Measurements from ENCODE around the gene CGB8.

CGB8 gene

GRCh38 chr19:49017666-49018351, 31.1 kb downstream of the CGB8 start:
- Histone ChIP-seq H3K27ac (ENCODE audit: poor library complexity, severe bottlenecking) (peak overlapping the region; percentile 64), H3K36me3 (ENCODE audit: low read depth) (peaks cover 8% of the 10 kb centered on the region), H3K4me1 (ENCODE audit: insufficient read depth, poor library complexity, severe bottlenecking) (no peaks in the 10 kb centered on the region), H3K9me3 (ENCODE audit: severe bottlenecking) (no peaks in the 10 kb centered on the region), H3K4me3 (ENCODE audit: severe bottlenecking) (peak overlapping the region; percentile 41), H3K27me3 (ENCODE audit: insufficient read depth, poor library complexity, severe bottlenecking) (no peaks in the 10 kb centered on the region)
- ATAC-seq (ENCODE audit: low read depth) (peak; percentile 65), DNase-seq (ENCODE audit: low spot score) (peak; percentile 66)
- TF ChIP-seq CTCF (IDR thresholded peaks at IDR 0.05; ENCODE audit: poor library complexity, severe bottlenecking), result peak; percentile 52

- Histone ChIP-seq H3K27ac (ENCODE audit: poor library complexity, severe bottlenecking) (peak within 1 kb of the TSS; percentile 64), H3K36me3 (ENCODE audit: low read depth) (peaks cover 15% of the 10 kb centered on the region)
Observed at GRCh38 chr19:49017041-49017665, 31.8 kb downstream of the CGB8 start, which contains the start of gene LHB. Gene LHB (minus strand): TSS chr19:49017091. CDS start chr19:49017081, 10 bp downstream.

GRCh38 chr19:49016067-49016839, 32.7 kb downstream of the CGB8 start:
- ATAC-seq (ENCODE audit: low read depth) (no peak), DNase-seq (ENCODE audit: low spot score) (peak; percentile 68)
- peaks cover 24% of the 10 kb centered on the region for H3K36me3 ChIP-seq (ENCODE audit: low read depth)
- no peaks in the 10 kb centered on the region for H3K4me1 ChIP-seq (ENCODE audit: insufficient read depth, poor library complexity, severe bottlenecking)
- H3K4me3 ChIP-seq (ENCODE audit: severe bottlenecking), result no peak overlapping the region
- H3K9me3 ChIP-seq (ENCODE audit: severe bottlenecking), result no peaks in the 10 kb centered on the region
- no peaks in the 10 kb centered on the region for H3K27me3 ChIP-seq (ENCODE audit: insufficient read depth, poor library complexity, severe bottlenecking)
- TF ChIP-seq CTCF (IDR thresholded peaks at IDR 0.05; ENCODE audit: poor library complexity, severe bottlenecking), result no peak
- no peak overlapping the region for H3K27ac ChIP-seq (ENCODE audit: poor library complexity, severe bottlenecking)

More at GRCh38 chr19:49017041-49017665, 31.8 kb downstream of the CGB8 start, which contains the start of gene LHB:
- Histone ChIP-seq H3K4me1 (ENCODE audit: insufficient read depth, poor library complexity, severe bottlenecking) (no peaks in the 10 kb centered on the region), H3K27me3 (ENCODE audit: insufficient read depth, poor library complexity, severe bottlenecking) (no peaks in the 10 kb centered on the region), H3K9me3 (ENCODE audit: severe bottlenecking) (no peaks in the 10 kb centered on the region), H3K4me3 (ENCODE audit: severe bottlenecking) (peak within 1 kb of the TSS; percentile 41)
- ATAC-seq (ENCODE audit: low read depth) (no peak), DNase-seq (ENCODE audit: low spot score) (no peak)
- TF ChIP-seq CTCF (IDR thresholded peaks at IDR 0.05; ENCODE audit: poor library complexity, severe bottlenecking), result no peak

GRCh38 chr19:49014870-49015255, 34.0 kb downstream of the CGB8 start:
- no peaks in the 10 kb centered on the region for H3K4me1 ChIP-seq (ENCODE audit: insufficient read depth, poor library complexity, severe bottlenecking)
- no peaks in the 10 kb centered on the region for H3K9me3 ChIP-seq (ENCODE audit: severe bottlenecking)
- H3K27me3 ChIP-seq (ENCODE audit: insufficient read depth, poor library complexity, severe bottlenecking), result no peaks in the 10 kb centered on the region
- no peak overlapping the region for H3K4me3 ChIP-seq (ENCODE audit: severe bottlenecking)
- DNase-seq (ENCODE audit: low spot score) (peak; percentile 61), ATAC-seq (ENCODE audit: low read depth) (no peak)
- H3K36me3 ChIP-seq (ENCODE audit: low read depth), result peaks cover 33% of the 10 kb centered on the region
- H3K27ac ChIP-seq (ENCODE audit: poor library complexity, severe bottlenecking), result no peak overlapping the region
- no peak for TF ChIP-seq CTCF (IDR thresholded peaks at IDR 0.05; ENCODE audit: poor library complexity, severe bottlenecking)

Data from RWPE2 (cell line).